GM18502 (cell line): Measurements from ENCODE around the gene PDXP.
A peak's percentile ranks its signal among the peaks of the same experiment; 100 is the strongest.

Source experiments
- ATAC-seq: cut with Tn5 transposase; IDR thresholded peaks from one replicate; pipeline ENCODE4 v1.9.1; 2021; ENCODE audit warnings: mild to moderate bottlenecking; ENCODE audit not compliant: unreplicated experiment, poor library complexity

The PDXP gene

GRCh38 chr22:37627121-37627520 lies 31.4 kb upstream of the PDXP start:
- ATAC-seq, result no peak

GRCh38 chr22:37627545-37627944 lies 31.0 kb upstream of the PDXP start:
- no peak for ATAC-seq

- no peak for ATAC-seq
These were observed 29.7 kb upstream of the PDXP start for GRCh38 chr22:37628830-37629229.

GRCh38 chr22:37629928-37630327 lies 28.6 kb upstream of the PDXP start:
- no peak for ATAC-seq

- no peak for ATAC-seq
These were observed 27.6 kb upstream of the PDXP start for GRCh38 chr22:37630839-37631435.

- no peak for ATAC-seq
These were observed 26.9 kb upstream of the PDXP start for GRCh38 chr22:37631448-37632173.

GRCh38 chr22:37632174-37633088 lies 26.1 kb upstream of the PDXP start:
- ATAC-seq, result no peak

GRCh38 chr22:37633089-37633624 lies 25.4 kb upstream of the PDXP start:
- peak; percentile 47 for ATAC-seq

GRCh38 chr22:37633625-37634416 lies 24.7 kb upstream of the PDXP start:
- ATAC-seq, result peak; percentile 53

- ATAC-seq, result no peak
These were observed 24.1 kb upstream of the PDXP start for GRCh38 chr22:37634417-37634924.

GRCh38 chr22:37635157-37635556 lies 23.4 kb upstream of the PDXP start:
- ATAC-seq, result no peak

- no peak for ATAC-seq
These were observed 22.2 kb upstream of the PDXP start for GRCh38 chr22:37636186-37636948.

GRCh38 chr22:37636949-37637273 lies 21.6 kb upstream of the PDXP start:
- no peak for ATAC-seq

GRCh38 chr22:37638391-37639069 lies 20.0 kb upstream of the PDXP start:
- no peak for ATAC-seq

- ATAC-seq, result no peak
These were observed 19.3 kb upstream of the PDXP start, which contains the start of gene SH3BP1 for GRCh38 chr22:37639070-37639760. TSS of gene SH3BP1 (plus strand) at chr22:37639669. CDS start at chr22:37639788, 119 bp downstream.

GRCh38 chr22:37639771-37640590 lies 18.5 kb upstream of the PDXP start:
- no peak for ATAC-seq
